ENCODE data around the gene RELL1.

GRCh38 chr4:37715889-37716402, 29.8 kb upstream of the RELL1 start:
- no peak for TF ChIP-seq POLR2A (IDR thresholded peaks at IDR 0.05; ENCODE audit: low read length)
- no peak for TF ChIP-seq GATA1 (IDR thresholded peaks at IDR 0.05; ENCODE audit: low read depth, low read length)

Measured in erythroblast (primary cell).